Raji (cell line): Measurements from ENCODE around the gene ERCC4.

Source experiments
- POLR2A ChIP-seq: IDR thresholded peaks from 2 replicates; pipeline ENCODE4 v1.6.1; 2011; ENCODE audit warnings: low read depth, low read length, control low read depth; ENCODE audit not compliant: insufficient read depth

ERCC4 gene

GRCh38 chr16:13958474-13958873, 38.5 kb downstream of the ERCC4 start:
- no peak for TF ChIP-seq POLR2A

- no peak for TF ChIP-seq POLR2A
Observed at GRCh38 chr16:13959626-13960025, 39.7 kb downstream of the ERCC4 start.

- TF ChIP-seq POLR2A: no peak
Observed at GRCh38 chr16:13961099-13961811, 41.3 kb downstream of the ERCC4 start.

DNA sequence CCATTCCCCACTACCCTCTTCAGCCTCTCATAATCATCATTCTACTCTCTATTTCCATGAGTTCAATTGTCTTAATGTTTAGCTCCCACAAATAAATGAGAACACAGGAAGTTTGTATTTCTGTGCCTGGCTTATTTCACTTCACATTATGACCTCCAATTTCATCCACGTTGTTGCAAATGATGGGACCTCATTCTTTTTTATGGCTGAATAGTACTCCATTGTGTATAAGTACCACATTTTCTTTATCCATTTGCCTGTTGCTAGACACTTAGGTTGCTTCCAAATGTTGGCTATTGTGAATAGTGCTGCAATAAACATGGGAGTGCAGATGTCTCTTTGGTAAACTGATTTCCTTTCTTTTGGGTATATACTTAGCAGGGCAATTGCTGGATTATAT, 42.3 kb downstream of the ERCC4 start:
- no peak for TF ChIP-seq POLR2A

- no peak for TF ChIP-seq POLR2A
Observed at GRCh38 chr16:13968835-13969234, 48.9 kb downstream of the ERCC4 start.

DNA sequence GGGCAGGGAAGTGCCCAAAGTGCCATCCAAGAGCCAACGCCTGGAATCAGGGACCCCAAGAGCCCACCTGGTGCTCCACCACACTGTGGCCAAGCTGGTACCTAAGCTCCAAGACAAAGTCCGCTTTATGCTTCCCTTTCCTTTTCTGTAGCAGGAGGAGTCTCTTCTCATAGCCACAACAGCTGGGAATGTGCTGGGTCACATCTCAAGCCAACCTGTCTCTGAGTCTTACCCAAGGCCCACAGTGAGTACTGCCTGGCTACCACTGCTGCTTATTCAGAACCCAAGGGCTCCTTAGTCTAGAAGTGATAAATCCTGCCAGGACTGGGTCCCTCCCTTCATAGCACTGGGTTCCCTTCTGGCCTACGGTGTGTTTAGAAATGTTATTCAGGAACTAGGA, 49.8 kb downstream of the ERCC4 start:
- no peak for TF ChIP-seq POLR2A

DNA sequence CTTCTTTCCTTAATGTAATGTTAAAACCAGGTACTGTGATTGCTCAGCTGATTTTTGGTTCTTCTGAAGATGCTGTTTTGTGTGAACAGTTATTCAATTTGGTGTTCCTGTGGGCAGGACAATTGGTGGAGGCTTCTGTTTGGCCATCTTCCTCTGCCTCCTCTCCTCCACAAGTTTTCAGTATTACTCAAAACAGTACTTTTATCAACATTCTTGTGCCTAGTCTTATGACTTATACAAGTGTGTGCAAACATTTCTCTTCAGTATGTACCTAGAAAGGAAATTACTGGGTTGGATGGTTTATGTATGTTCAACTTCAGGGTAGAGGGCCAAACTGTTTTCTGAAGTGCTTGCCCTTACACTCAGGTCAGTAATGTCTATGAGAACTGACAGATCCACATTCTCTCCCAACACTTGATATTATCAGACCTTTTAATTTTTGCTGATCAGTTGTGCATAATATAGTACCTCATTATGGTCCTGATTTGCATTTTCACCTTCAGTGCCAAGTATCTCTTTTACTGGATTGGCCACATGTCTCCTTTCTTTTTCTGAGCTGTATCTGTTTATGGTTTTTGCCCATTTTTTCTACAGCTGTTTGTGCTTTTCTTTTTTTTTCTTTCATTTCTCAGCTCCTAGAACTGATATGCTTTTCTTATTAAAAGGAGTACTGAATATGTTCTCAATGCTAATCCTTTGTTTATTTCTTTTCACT, 50.9 kb downstream of the ERCC4 start:
- TF ChIP-seq POLR2A: no peak

GRCh38 chr16:13973321-13974023, 53.5 kb downstream of the ERCC4 start:
- no peak for TF ChIP-seq POLR2A

DNA sequence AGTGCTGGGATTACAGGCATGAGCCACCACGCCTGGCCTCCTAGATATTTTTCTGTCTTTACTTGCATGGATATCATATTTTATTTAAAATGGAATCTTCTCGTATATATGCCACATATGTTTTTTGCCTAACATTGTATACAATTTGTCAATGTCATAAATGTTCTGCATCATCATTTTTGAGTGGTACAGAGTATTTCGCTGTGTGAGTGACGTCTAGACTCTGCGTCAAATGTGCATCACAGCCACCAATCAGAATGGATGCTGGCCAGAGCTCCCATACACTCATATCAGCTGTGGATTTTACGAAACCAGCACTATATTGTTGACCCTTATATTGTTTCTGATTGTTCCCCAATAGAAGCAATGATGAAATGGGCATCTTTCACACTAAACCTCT, 57.2 kb downstream of the ERCC4 start:
- no peak for TF ChIP-seq POLR2A

DNA sequence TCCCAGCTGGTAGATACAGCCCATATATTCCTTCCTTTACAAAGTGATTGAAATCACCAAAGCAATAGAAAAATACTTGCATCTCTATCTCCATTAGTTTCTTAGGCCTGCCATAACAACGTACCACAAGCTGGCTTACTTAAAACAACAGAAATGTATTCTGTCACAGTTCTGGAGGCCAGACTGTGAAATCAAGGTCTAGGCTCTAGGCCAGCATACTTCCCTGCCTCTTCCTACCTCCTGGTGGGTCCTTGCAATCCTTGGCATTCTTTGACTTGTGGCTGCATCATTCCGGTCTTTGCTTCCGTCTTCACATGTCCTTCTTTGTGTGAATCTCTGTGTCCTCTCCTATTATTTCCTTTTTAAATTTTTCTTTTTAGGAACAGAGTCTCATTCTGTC, 62.5 kb downstream of the ERCC4 start:
- no peak for TF ChIP-seq POLR2A

DNA sequence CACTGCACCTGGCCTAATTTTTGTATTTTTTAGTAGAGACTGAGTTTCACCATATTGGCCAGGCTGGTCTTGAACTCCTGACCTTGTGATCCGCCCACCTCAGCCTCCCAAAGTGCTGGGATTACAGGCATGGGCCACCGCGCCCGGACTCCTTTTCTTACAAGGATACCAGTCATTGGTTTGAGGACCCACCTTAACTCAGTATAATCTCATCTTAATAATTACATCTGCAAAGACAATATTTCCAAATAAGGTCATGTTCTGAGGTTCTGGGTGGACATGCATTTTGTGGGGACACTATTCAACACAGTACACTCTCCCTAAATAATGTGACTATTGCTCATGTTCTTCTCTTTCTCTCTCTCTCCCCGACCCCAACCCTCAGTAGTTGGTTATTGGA, 63.7 kb downstream of the ERCC4 start:
- TF ChIP-seq POLR2A: no peak

GRCh38 chr16:13984794-13985193, 64.8 kb downstream of the ERCC4 start:
- no peak for TF ChIP-seq POLR2A

- TF ChIP-seq POLR2A: no peak
Observed at GRCh38 chr16:13988038-13988437, 68.1 kb downstream of the ERCC4 start.

DNA sequence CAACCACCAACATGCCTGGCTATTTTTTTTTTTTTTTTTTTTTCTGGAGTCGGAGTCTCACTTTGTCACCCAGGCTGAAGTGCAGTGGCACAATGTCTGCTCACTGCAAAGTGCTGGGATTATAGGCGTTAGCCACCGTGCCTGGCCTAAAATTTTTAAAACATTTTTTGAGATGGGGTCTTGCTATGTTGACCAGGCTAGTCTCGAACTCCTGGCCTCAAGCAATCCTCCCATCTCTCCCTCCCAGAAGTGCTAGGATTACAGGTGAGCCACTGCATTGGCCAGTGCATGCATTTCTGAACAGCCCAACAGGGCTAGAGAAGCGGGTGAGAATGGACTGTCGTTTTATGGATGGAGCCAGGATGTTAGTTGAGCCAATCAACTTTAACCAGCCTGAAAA, 72.4 kb downstream of the ERCC4 start:
- TF ChIP-seq POLR2A: no peak

- TF ChIP-seq POLR2A: no peak
Observed at GRCh38 chr16:13992976-13993375, 73.0 kb downstream of the ERCC4 start.
